B cell (primary cell): ENCODE results near the gene COX6A2. TPM values are rescaled to one million over a fixed set of nuclear protein-coding genes. Genes with fewer than 3 reads are reported as not detected.

Experiments
- ATAC-seq: fragments of 200-7000 bp; cut with Tn5 transposase; one replicate; pipeline ENCODE4 v1.10.0; 2021; ENCODE audit warnings: low read depth, mild to moderate bottlenecking, moderate number of reproducible peaks, moderate library complexity
- CTCF ChIA-PET: fragments of 350-600 bp; sonication (Branson Sonifier 250); formaldehyde crosslinking; loops from one replicate; lab custom pipeline; 2021; ENCODE audit warnings: antibody characterized with exemption, inconsistent platforms; lab: Charles Lee
- POLR2A ChIA-PET: fragments of 350-600 bp; sonication (Branson Sonifier 250); formaldehyde crosslinking; loops from one replicate; lab custom pipeline; 2021; ENCODE audit warnings: antibody characterized with exemption; lab: Charles Lee
- DNase-seq: peaks from one replicate; pipeline ENCODE4 v3.0.0; 2013
- H2AFZ ChIP-seq: 2 replicates; pipeline ENCODE4 v1.6.1; 2012; ENCODE audit warnings: mild to moderate bottlenecking, low read depth, low read length; ENCODE audit not compliant: insufficient read depth, poor library complexity, severe bottlenecking
- H3K27ac ChIP-seq, 2 donors: 1 replicate in 1 of 2; 2 replicates in 1 of 2; pipeline ENCODE4 v1.5.1; 2012 to 2013; ENCODE audit warnings: low read length in 2 of 2, mild to moderate bottlenecking in 2 of 2, moderate library complexity in 1 of 2
- H3K27me3 ChIP-seq, 4 experiments: fragments of 200-600 bp in 1 of 4; sonication (generic) in 1 of 4; replicated peaks in 1 of 4; 1 replicate in 2 of 4; 2 replicates in 2 of 4; pipeline versions ENCODE4 v1.6.1 to v1.7.0; 2013 to 2016; ENCODE audit warnings: low read length in 3 of 4, mild to moderate bottlenecking in 2 of 4, mixed read lengths in 1 of 4, moderate library complexity in 1 of 4; ENCODE audit not compliant: insufficient read depth in 4 of 4, control insufficient read depth in 3 of 4; ENCODE audit errors: control extremely low read depth in 1 of 4
- H3K36me3 ChIP-seq, 2 experiments: replicated peaks in 1 of 2; 1 replicate in 1 of 2; 2 replicates in 1 of 2; pipeline versions ENCODE4 v1.6.1 to v1.7.1; 2013; ENCODE audit warnings: low read length in 1 of 2; ENCODE audit not compliant: insufficient read depth in 2 of 2, control insufficient read depth in 1 of 2; ENCODE audit errors: control extremely low read depth in 1 of 2, extremely low read depth in 1 of 2
- H3K4me1 ChIP-seq, 2 donors: fragments of 200-600 bp in 1 of 2; sonication (generic) in 1 of 2; 1 replicate in 1 of 2; 2 replicates in 1 of 2; pipeline versions ENCODE4 v1.5.1 to v1.6.1; 2013 to 2017; ENCODE audit warnings: low read length in 2 of 2; ENCODE audit not compliant: control insufficient read depth in 2 of 2, insufficient read depth in 2 of 2
- H3K4me2 ChIP-seq: replicated peaks from 2 replicates; pipeline ENCODE3; 2012; ENCODE audit warnings: mild to moderate bottlenecking, low read depth, low read length; ENCODE audit not compliant: poor library complexity, severe bottlenecking
- H3K4me3 ChIP-seq, 5 experiments: fragments of 200-600 bp in 1 of 5; sonication (generic) in 1 of 5; 1 replicate in 3 of 5; 2 replicates in 2 of 5; pipeline versions ENCODE4 v1.5.1 to v1.7.0; 2011 to 2016; ENCODE audit warnings: low read length in 4 of 5, mild to moderate bottlenecking in 4 of 5, low read depth in 2 of 5, control low read depth in 1 of 5, moderate library complexity in 1 of 5; ENCODE audit not compliant: insufficient read depth in 1 of 5; ENCODE audit errors: control extremely low read depth in 1 of 5, extremely low read depth in 1 of 5
- H3K79me2 ChIP-seq: fragments of 200-600 bp; sonication (generic); one replicate; pipeline ENCODE4 v1.6.0; 2016; ENCODE audit warnings: low read length; ENCODE audit not compliant: control insufficient read depth, insufficient read depth
- H3K9ac ChIP-seq: fragments of 200-600 bp; sonication (generic); 2 replicates; pipeline ENCODE4 v1.6.1; 2017; ENCODE audit warnings: mild to moderate bottlenecking, low read length, moderate library complexity
- H3K9me3 ChIP-seq, 3 donors: one replicate each; pipeline versions ENCODE4 v1.6.1 to v1.7.1; 2013; ENCODE audit warnings: low read length in 2 of 3; ENCODE audit not compliant: control insufficient read depth in 2 of 3, insufficient read depth in 1 of 3; ENCODE audit errors: control extremely low read depth in 1 of 3
- H4K20me1 ChIP-seq: 2 replicates; pipeline ENCODE4 v1.6.0; 2012; ENCODE audit warnings: mild to moderate bottlenecking, low read length; ENCODE audit not compliant: insufficient read depth, control insufficient read depth, poor library complexity, severe bottlenecking
- H3K27ac Mint-ChIP-seq: one replicate; pipeline ENCODE4 v1.8.0; 2021; ENCODE audit warnings: mixed read lengths
- H3K27me3 Mint-ChIP-seq: one replicate; pipeline ENCODE4 v1.8.0; 2021; ENCODE audit warnings: mixed read lengths
- H3K4me1 Mint-ChIP-seq: one replicate; pipeline ENCODE4 v1.8.0; 2021; ENCODE audit warnings: mixed read lengths
- H3K4me3 Mint-ChIP-seq: one replicate; pipeline ENCODE4 v1.8.0; 2021; ENCODE audit warnings: mixed read lengths
- H3K9me3 Mint-ChIP-seq: one replicate; pipeline ENCODE4 v1.8.0; 2022; ENCODE audit warnings: mixed read lengths; ENCODE audit not compliant: insufficient read depth
- EZH2 ChIP-seq: IDR thresholded peaks from 2 replicates; pipeline ENCODE4 v1.6.1; 2012; ENCODE audit warnings: borderline replicate concordance, low read depth, mild to moderate bottlenecking, moderate library complexity, low read length; ENCODE audit not compliant: insufficient read depth, poor library complexity, severe bottlenecking
- whole genome bisulfite sequencing: methylation state at CpG from one replicate; pipeline ENCODE4 v1.1.5; 2013; ENCODE audit warnings: missing lambda C conversion rate; ENCODE audit not compliant: insufficient coverage; 5-methylcytosine and 5-hydroxymethylcytosine counted together
- intact Hi-C: fragments of 100-400 bp; cut with micrococcal nuclease; formaldehyde crosslinking; loops from one replicate; pipeline ENCODE4 v1.10.0; 2022
- polyA plus RNA-seq: library from polyadenylated mRNA; depleted of rRNA; stranded (reverse); fragments of >200 nt; gene quantifications from 2 replicates; pipeline ENCODE4 v1.2.3, GENCODE V29; 2012
- total RNA-seq, 2 donors: library from RNA; stranded (reverse); fragments of 120-200 nt in 1 of 2; gene quantifications; 1 replicate in 1 of 2; 2 replicates in 1 of 2; pipeline versions ENCODE4 v1.2.3 to v1.2.4, GENCODE V29; 2013 to 2022
- TF ChIP-seq, protein P1 (sequence below): fragments of 200-600 bp; IDR thresholded peaks from one replicate; pipeline ENCODE4 v1.8.0; 2022; ENCODE audit warnings: antibody characterized with exemption, mild to moderate bottlenecking

COX6A2 gene
- total and polyA plus RNA-seq, 2 donors (not counting 1 experiment from before 2014, with no cell fraction given) = not detected

DNA sequence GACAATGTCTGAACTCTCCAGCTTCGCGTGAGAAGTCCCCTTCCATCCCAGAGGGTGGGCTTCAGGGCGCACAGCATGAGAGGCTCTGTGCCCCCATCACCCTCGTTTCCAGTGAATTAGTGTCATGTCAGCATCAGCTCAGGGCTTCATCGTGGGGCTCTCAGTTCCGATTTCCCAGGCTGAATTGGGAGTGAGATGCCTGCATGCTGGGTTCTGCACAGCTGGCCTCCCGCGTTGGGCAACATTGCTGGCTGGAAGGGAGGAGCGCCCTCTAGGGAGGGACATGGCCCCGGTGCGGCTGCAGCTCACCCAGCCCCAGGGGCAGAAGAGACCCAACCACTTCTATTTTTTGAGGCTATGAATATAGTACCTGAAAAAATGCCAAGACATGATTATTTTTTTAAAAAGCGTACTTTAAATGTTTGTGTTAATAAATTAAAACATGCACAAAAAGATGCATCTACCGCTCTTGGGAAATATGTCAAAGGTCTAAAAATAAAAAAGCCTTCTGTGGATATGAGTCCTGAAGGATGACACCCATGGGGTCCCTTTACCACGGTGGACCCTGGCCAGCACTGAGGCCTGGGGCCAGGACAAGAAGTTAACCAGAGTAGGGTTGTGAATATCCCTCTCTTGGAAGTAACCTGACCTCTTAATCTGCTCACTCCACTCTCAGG lies 45.5 kb downstream of the COX6A2 start:
- no peak overlapping the region for H3K4me3 ChIP-seq
- POLR2A ChIA-PET = interaction anchor here (0.9 kb wide), 2 partner anchors 180 to 202 kb away, joined by 3 read pairs; no protein-coding TSS in a partner anchor
- H3K27ac ChIP-seq = no peak overlapping the region
- Mint-ChIP-seq H3K4me3 (no peak overlapping the region), H3K27me3 (peaks cover 9% of the 10 kb centered on the region), H3K4me1 (peaks cover 16% of the 10 kb centered on the region), H3K9me3 (no peaks in the 10 kb centered on the region), H3K27ac (peak overlapping the region; percentile 6)
- intact Hi-C loops = loop anchor here (2.0 kb wide), 1 partner anchor 60 kb away; the partner anchor contains the start of gene ZNF843
- 46% methylated on average over 8 of the region's 14 CpGs for WGBS
- CTCF ChIA-PET = interaction anchor here (0.7 to 2.2 kb wide), 29 partner anchors 10 to 397 kb away, joined by 3 to 14 read pairs (median 4); partner anchors contain the start of genes FUS, HSD3B7, ITGAD and PYCARD
- DNase-seq = peak; percentile 68
- no peaks in the 10 kb centered on the region for H3K36me3 ChIP-seq
- no peaks in the 10 kb centered on the region for H3K9me3 ChIP-seq
- no peak overlapping the region for H3K4me2 ChIP-seq
- peak; percentile 61 for ATAC-seq
- H4K20me1 ChIP-seq = no peaks in the 10 kb centered on the region
- H3K79me2 ChIP-seq = no peaks in the 10 kb centered on the region
- peaks cover 0 to 7% of the 10 kb centered on the region in 2 donors for H3K4me1 ChIP-seq
- TF ChIP-seq, protein P1, sequence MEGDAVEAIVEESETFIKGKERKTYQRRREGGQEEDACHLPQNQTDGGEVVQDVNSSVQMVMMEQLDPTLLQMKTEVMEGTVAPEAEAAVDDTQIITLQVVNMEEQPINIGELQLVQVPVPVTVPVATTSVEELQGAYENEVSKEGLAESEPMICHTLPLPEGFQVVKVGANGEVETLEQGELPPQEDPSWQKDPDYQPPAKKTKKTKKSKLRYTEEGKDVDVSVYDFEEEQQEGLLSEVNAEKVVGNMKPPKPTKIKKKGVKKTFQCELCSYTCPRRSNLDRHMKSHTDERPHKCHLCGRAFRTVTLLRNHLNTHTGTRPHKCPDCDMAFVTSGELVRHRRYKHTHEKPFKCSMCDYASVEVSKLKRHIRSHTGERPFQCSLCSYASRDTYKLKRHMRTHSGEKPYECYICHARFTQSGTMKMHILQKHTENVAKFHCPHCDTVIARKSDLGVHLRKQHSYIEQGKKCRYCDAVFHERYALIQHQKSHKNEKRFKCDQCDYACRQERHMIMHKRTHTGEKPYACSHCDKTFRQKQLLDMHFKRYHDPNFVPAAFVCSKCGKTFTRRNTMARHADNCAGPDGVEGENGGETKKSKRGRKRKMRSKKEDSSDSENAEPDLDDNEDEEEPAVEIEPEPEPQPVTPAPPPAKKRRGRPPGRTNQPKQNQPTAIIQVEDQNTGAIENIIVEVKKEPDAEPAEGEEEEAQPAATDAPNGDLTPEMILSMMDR = peak; percentile 74
- no peak for TF ChIP-seq EZH2
- H3K9ac ChIP-seq = no peak overlapping the region
- peaks cover 0 to 5% (median 0%) of the 10 kb centered on the region in 4 experiments for H3K27me3 ChIP-seq
- H2AFZ ChIP-seq = no peak overlapping the region

DNA sequence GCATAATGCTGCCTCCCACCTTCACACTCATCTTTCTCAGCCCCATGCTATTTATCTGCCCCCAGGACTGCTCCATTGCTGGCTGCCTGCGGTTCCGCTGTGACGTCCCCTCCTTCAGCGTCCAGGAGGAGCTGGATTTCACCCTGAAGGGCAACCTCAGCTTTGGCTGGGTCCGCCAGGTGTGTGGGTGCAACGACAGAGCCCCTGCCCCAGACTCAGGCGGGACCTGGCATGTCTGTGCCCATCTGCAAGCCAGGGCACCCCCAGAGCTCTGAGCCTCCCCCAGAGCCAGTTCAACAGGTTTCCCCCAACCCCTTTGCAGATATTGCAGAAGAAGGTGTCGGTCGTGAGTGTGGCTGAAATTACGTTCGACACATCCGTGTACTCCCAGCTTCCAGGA lies 48.0 kb downstream of the COX6A2 start:
- Histone ChIP-seq H4K20me1 (no peaks in the 10 kb centered on the region), H3K4me3 (no peak overlapping the region), H3K9ac (no peak overlapping the region), H3K36me3 (no peaks in the 10 kb centered on the region), H3K27ac (no peak overlapping the region), H3K9me3 (peaks cover 0 to 3% (median 1%) of the 10 kb centered on the region in 3 donors), H3K79me2 (no peaks in the 10 kb centered on the region), H3K4me2 (no peak overlapping the region), H3K27me3 (peaks cover 0 to 5% (median 0%) of the 10 kb centered on the region in 4 experiments), H2AFZ (no peak overlapping the region), H3K4me1 (peaks cover 0 to 3% of the 10 kb centered on the region in 2 donors)
- intact Hi-C loops = no loop called here
- whole genome bisulfite sequencing = 97% methylated on average over 8 of the region's 12 CpGs
- Mint-ChIP-seq H3K27me3 (peaks cover 6% of the 10 kb centered on the region), H3K4me3 (no peak overlapping the region), H3K27ac (no peak overlapping the region), H3K4me1 (peaks cover 5% of the 10 kb centered on the region), H3K9me3 (peaks cover 1% of the 10 kb centered on the region)
- POLR2A ChIA-PET = no interaction called here
- TF ChIP-seq EZH2 = no peak
- TF ChIP-seq, protein P1 = no peak
- ATAC-seq (no peak), DNase-seq (no peak)
- CTCF ChIA-PET = no interaction called here
